ENCODE results near the gene A2M. TPM values are rescaled to one million over a fixed set of nuclear protein-coding genes. Genes with fewer than 3 reads are reported as not detected.

The A2M gene
- total RNA-seq, 2 donors from 2014 or later: 105 to 201 TPM

GRCh38 chr12:9111525-9111924 is 4.2 kb downstream of the A2M start:
- no peak overlapping the region for H3K4me3 ChIP-seq

GRCh38 chr12:9109737-9110491 is 5.8 kb downstream of the A2M start:
- no peaks in the 10 kb centered on the region for H3K36me3 ChIP-seq
- H3K27me3 ChIP-seq: no peaks in the 10 kb centered on the region
- H3K4me1 ChIP-seq: no peaks in the 10 kb centered on the region
- no peak for TF ChIP-seq CTCF (IDR thresholded peaks at IDR 0.05)
- H3K27ac ChIP-seq: no peak overlapping the region
- H3K9ac ChIP-seq (ENCODE audit: low read depth in 2 of 2, low read length in 2 of 2): no peak overlapping the region
- intact Hi-C loops (cut with DNase I): no loop called here
- DNase-seq: no peak
- no peaks in the 10 kb centered on the region for H3K9me3 ChIP-seq
- H3K4me3 ChIP-seq: no peak overlapping the region

More at GRCh38 chr12:9111525-9111924, 4.2 kb downstream of the A2M start:
- TF ChIP-seq CTCF (IDR thresholded peaks at IDR 0.05): no peak
- Histone ChIP-seq H3K9ac (ENCODE audit: low read depth in 2 of 2, low read length in 2 of 2) (no peak overlapping the region), H3K27ac (no peak overlapping the region), H3K4me1 (no peaks in the 10 kb centered on the region), H3K27me3 (no peaks in the 10 kb centered on the region), H3K9me3 (no peaks in the 10 kb centered on the region), H3K36me3 (no peaks in the 10 kb centered on the region)
- no peak for DNase-seq
- intact Hi-C loops (cut with DNase I): no loop called here

GRCh38 chr12:9109213-9109522 is 6.6 kb downstream of the A2M start:
- no peak overlapping the region for H3K4me3 ChIP-seq
- intact Hi-C loops (cut with DNase I): no loop called here
- H3K27me3 ChIP-seq: no peaks in the 10 kb centered on the region
- TF ChIP-seq CTCF (IDR thresholded peaks at IDR 0.05): no peak
- no peaks in the 10 kb centered on the region for H3K36me3 ChIP-seq
- no peak for DNase-seq
- H3K9ac ChIP-seq (ENCODE audit: low read depth in 2 of 2, low read length in 2 of 2): no peak overlapping the region
- H3K4me1 ChIP-seq: no peaks in the 10 kb centered on the region
- H3K27ac ChIP-seq: no peak overlapping the region
- H3K9me3 ChIP-seq: no peaks in the 10 kb centered on the region

- no peak for DNase-seq
- Histone ChIP-seq H3K9me3 (no peaks in the 10 kb centered on the region), H3K27me3 (no peaks in the 10 kb centered on the region), H3K4me1 (no peaks in the 10 kb centered on the region), H3K36me3 (no peaks in the 10 kb centered on the region), H3K27ac (no peak overlapping the region), H3K4me3 (no peak overlapping the region), H3K9ac (ENCODE audit: low read depth in 2 of 2, low read length in 2 of 2) (no peak overlapping the region)
- intact Hi-C loops (cut with DNase I): no loop called here
- TF ChIP-seq CTCF (IDR thresholded peaks at IDR 0.05): no peak
Measured at GRCh38 chr12:9108504-9109212, 7.1 kb downstream of the A2M start.

- Histone ChIP-seq H3K9me3 (no peaks in the 10 kb centered on the region), H3K4me1 (no peaks in the 10 kb centered on the region), H3K27ac (no peak overlapping the region), H3K4me3 (no peak overlapping the region), H3K36me3 (no peaks in the 10 kb centered on the region), H3K9ac (ENCODE audit: low read depth in 2 of 2, low read length in 2 of 2) (no peak overlapping the region), H3K27me3 (no peaks in the 10 kb centered on the region)
- no peak for DNase-seq
- intact Hi-C loops (cut with DNase I): no loop called here
- TF ChIP-seq CTCF (IDR thresholded peaks at IDR 0.05): no peak
Measured at GRCh38 chr12:9107542-9107873, 8.2 kb downstream of the A2M start.

All from colonic mucosa (tissue), 4 donors.